K562 (cell line): Measurements from ENCODE around the gene ARHGAP22. TPM values are rescaled to one million over a fixed set of nuclear protein-coding genes. Genes with fewer than 3 reads are reported as not detected.

Experiments used
- ATAC-seq: fragments of 200-7000 bp; cut with Tn5 transposase; 3 replicates; pipeline ENCODE4 v1.9.1; 2020; ENCODE audit warnings: moderate library complexity
- BruUV-seq: library from RNA; stranded (reverse); fragments of 400-500 nt; replicated peaks from 2 replicates; lab custom pipeline; 2021; lab: Mats Ljungman, UMichigan
- CTCF ChIA-PET: fragments of 300-600 bp; formaldehyde crosslinking; extraction: SDS; loops from one replicate; lab custom pipeline; 2021; ENCODE audit warnings: low intra/inter-chr PET ratio; lab: Yijun Ruan, JAX
- POLR2A ChIA-PET: fragments of 300-600, 350-650 bp; sonication (Branson Sonifier 250); formaldehyde crosslinking; extraction: SDS; loops from one replicate; lab custom pipeline; 2021; ENCODE audit warnings: antibody characterized with exemption, inconsistent platforms; lab: Yijun Ruan, JAX
- DNase-seq, 4 experiments: peaks; one replicate each; pipeline versions ENCODE4 v3.0.0 to v3.0.0-alpha.2; 2011 to 2018; ENCODE audit warnings: low spot score in 3 of 4, mixed read lengths in 3 of 4; ENCODE audit errors: extremely low read depth in 1 of 4
- FAIRE-seq: peaks from 2 replicates; lab custom pipeline; 2011; peaks lifted over from hg19 to GRCh38; lab: Jason Lieb, UNC
- H2AFZ ChIP-seq: 2 replicates; pipeline ENCODE4 v1.6.0; 2011; ENCODE audit warnings: low read depth, low read length, control low read depth, inconsistent platforms
- H3K27ac ChIP-seq: fragments of 200-600 bp; 3 replicates; pipeline ENCODE4 v1.8.0; 2011; ENCODE audit warnings: low read depth, mild to moderate bottlenecking, control low read depth, inconsistent platforms, low read length, moderate library complexity, mixed read lengths; ENCODE audit errors: extremely low read depth
- H3K27me3 ChIP-seq, 2 experiments: fragments of 300-600 bp in 1 of 2; 2 replicates in 1 of 2; 3 replicates in 1 of 2; pipeline versions ENCODE4 v1.6.0 to v1.8.0; 2011; ENCODE audit warnings: inconsistent platforms in 2 of 2, low read length in 2 of 2, mild to moderate bottlenecking in 1 of 2, mixed read lengths in 1 of 2, moderate library complexity in 1 of 2; ENCODE audit not compliant: control insufficient read depth in 2 of 2, insufficient read depth in 2 of 2
- H3K36me3 ChIP-seq: fragments of 300-600 bp; 3 replicates; pipeline ENCODE4 v1.8.0; 2011; ENCODE audit warnings: mild to moderate bottlenecking, low read length, inconsistent platforms; ENCODE audit not compliant: control insufficient read depth, insufficient read depth
- H3K4me1 ChIP-seq, 2 experiments: fragments of 200-600 bp in 1 of 2; replicated peaks in 1 of 2; 2 replicates in 1 of 2; 3 replicates in 1 of 2; pipeline versions ENCODE4 v1.5.1 to v1.8.0; 2011; ENCODE audit warnings: inconsistent platforms in 2 of 2, low read length in 2 of 2, mild to moderate bottlenecking in 1 of 2, mixed read lengths in 1 of 2, moderate library complexity in 1 of 2; ENCODE audit not compliant: control insufficient read depth in 2 of 2, insufficient read depth in 2 of 2
- H3K4me2 ChIP-seq: 2 replicates; pipeline ENCODE4 v1.6.1; 2011; ENCODE audit warnings: low read length, control low read depth, inconsistent platforms, mixed read lengths; ENCODE audit not compliant: insufficient read depth
- H3K4me3 ChIP-seq: fragments of 200-600 bp; sonication (generic), shearing (Covaris generic); 2 replicates; pipeline ENCODE4 v1.5.1; 2016; ENCODE audit warnings: control low read depth, inconsistent platforms
- H3K79me2 ChIP-seq: fragments of 200-600 bp; 3 replicates; pipeline ENCODE4 v1.8.0; 2011; ENCODE audit warnings: low read length, inconsistent platforms; ENCODE audit not compliant: control insufficient read depth, insufficient read depth
- H3K9ac ChIP-seq, 2 experiments: 2 replicates each; pipeline versions ENCODE4 v1.6.0 to v1.6.1; 2011; ENCODE audit warnings: low read depth in 2 of 2, low read length in 2 of 2, control low read depth in 1 of 2, inconsistent platforms in 1 of 2, mild to moderate bottlenecking in 1 of 2, mixed read lengths in 1 of 2; ENCODE audit not compliant: insufficient read depth in 1 of 2
- H3K9me1 ChIP-seq: one replicate; pipeline ENCODE4 v1.6.0; 2011; ENCODE audit warnings: inconsistent platforms, mild to moderate bottlenecking, low read length, moderate library complexity; ENCODE audit not compliant: control insufficient read depth, insufficient read depth
- H3K9me3 ChIP-seq: replicated peaks from 2 replicates; pipeline ENCODE4 v1.5.1; 2011; ENCODE audit warnings: low read depth, low read length, inconsistent platforms; ENCODE audit not compliant: control insufficient read depth, insufficient read depth
- H4K20me1 ChIP-seq: replicated peaks from 2 replicates; pipeline ENCODE4 v1.6.1; 2011; ENCODE audit warnings: low read length, inconsistent platforms, mixed read lengths; ENCODE audit not compliant: control insufficient read depth, insufficient read depth
- ASH1L ChIP-seq: fragments of 450-650 bp; IDR thresholded peaks from 2 replicates; pipeline ENCODE4 v1.6.1; 2018; ENCODE audit warnings: borderline replicate concordance, mild to moderate bottlenecking, low read depth; ENCODE audit not compliant: partially characterized antibody
- ATF1 ChIP-seq, 2 experiments: fragments of 450-650 bp in 1 of 2; IDR thresholded peaks; 2 replicates each; pipeline ENCODE4 v1.6.1; 2016; ENCODE audit warnings: missing compliant biosample characterization in 1 of 2, missing genetic modification characterization in 1 of 2
- CHD2 ChIP-seq: IDR thresholded peaks from 2 replicates; pipeline ENCODE4 v1.6.1; 2011; ENCODE audit warnings: low read depth, low read length
- HMGN3 ChIP-seq: IDR thresholded peaks from 2 replicates; pipeline ENCODE4 v1.6.1; 2011; ENCODE audit warnings: borderline replicate concordance, low read depth, mild to moderate bottlenecking, mixed read lengths, low read length; ENCODE audit not compliant: insufficient read length; ENCODE audit errors: extremely low read depth
- L3MBTL2 ChIP-seq: fragments of 450-650 bp; IDR thresholded peaks from 2 replicates; pipeline ENCODE4 v1.6.1; 2016; ENCODE audit warnings: mild to moderate bottlenecking, moderate library complexity
- RBM14 ChIP-seq: fragments of 200-400 bp; formaldehyde crosslinking; IDR thresholded peaks from 2 replicates; pipeline ENCODE4 v1.6.1; 2018; ENCODE audit warnings: low read depth, mild to moderate bottlenecking, low read length, moderate library complexity, borderline replicate concordance; ENCODE audit not compliant: insufficient read depth
- RFX5 ChIP-seq: IDR thresholded peaks from 2 replicates; pipeline ENCODE4 v1.6.1; 2011; ENCODE audit warnings: low read depth, mild to moderate bottlenecking, improper control_type of control experiment, low read length
- SMARCE1 ChIP-seq: fragments of 450-650 bp; IDR thresholded peaks from 2 replicates; pipeline ENCODE4 v1.7.1; 2016; ENCODE audit warnings: mild to moderate bottlenecking
- TAF15 ChIP-seq: fragments of 200-400 bp; formaldehyde crosslinking; IDR thresholded peaks from 2 replicates; pipeline ENCODE4 v1.6.1; 2017; ENCODE audit warnings: mild to moderate bottlenecking, low read depth, low read length, moderate library complexity
- TAL1 ChIP-seq: fragments of 450-650 bp; IDR thresholded peaks from 2 replicates; pipeline ENCODE4 v1.6.1; 2016; ENCODE audit warnings: mild to moderate bottlenecking
- TCFL5 ChIP-seq: fragments of 250-450 bp; sonication (Bioruptor Pico); conservative IDR thresholded peaks from 2 replicates; pipeline ENCODE4 v1.6.1; 2021; ENCODE audit warnings: mild to moderate bottlenecking, moderate library complexity, matching md5 sums
- ZNF174 ChIP-seq: fragments of 250-450 bp; sonication (Bioruptor Pico); IDR thresholded peaks from 2 replicates; pipeline ENCODE4 v1.4.0; 2020; ENCODE audit warnings: mild to moderate bottlenecking
- ZNF551 ChIP-seq: fragments of 250-450 bp; sonication (Bioruptor Pico); IDR thresholded peaks from 2 replicates; pipeline ENCODE4 v1.5.0; 2021; ENCODE audit warnings: mild to moderate bottlenecking, moderate library complexity
- WGBS: fragments of 100-300 bp; shearing (Covaris generic); methylation state at CpG from one replicate; pipeline ENCODE4 v1.1.6; 2016; ENCODE audit warnings: low coverage, mixed read lengths; ENCODE audit not compliant: insufficient coverage; ENCODE audit errors: missing lambda C conversion rate; 5-methylcytosine and 5-hydroxymethylcytosine counted together
- in situ Hi-C: fragments of 300-500 bp; cut with MboI; formaldehyde crosslinking; loops from 4 replicates; pipeline ENCODE4 v1.15.0; 2018; ENCODE audit warnings: inconsistent platforms, mixed read lengths
- intact Hi-C: fragments of 100-400 bp; cut with micrococcal nuclease; formaldehyde crosslinking; loops from 2 replicates; pipeline ENCODE4 v1.14.2; 2022
- polyA plus RNA-seq, 8 experiments: library from polyadenylated mRNA; depleted of rRNA in 4 of 8; stranded (reverse) in 5 of 8; unstranded in 3 of 8; fragments of >200 nt; fragmentation: Nextera tagmentation in 2 of 8; fragmentation: Illumina TruSeq in 1 of 8; extraction: Ambion mirVana in 2 of 8; extraction: Trizol in 1 of 8; gene quantifications; 2 replicates each; pipeline versions ENCODE4 v1.2.1 to v1.2.3, GENCODE V29; 2011 to 2014; ENCODE audit warnings: inconsistent platforms in 1 of 8, missing spikeins in 1 of 8
- total RNA-seq, 7 experiments: library from RNA; depleted of rRNA in 6 of 7; stranded (reverse); fragments of >200 nt in 6 of 7; fragmentation: Illumina TruSeq in 2 of 7; extraction: Trizol in 2 of 7; gene quantifications; 2 replicates each; pipeline versions ENCODE4 v1.2.1 to v1.2.3, GENCODE V29; 2011 to 2021; ENCODE audit warnings: low replicate concordance in 1 of 7

Gene ARHGAP22
- total and polyA plus RNA-seq, 9 of the 15 experiments (the other 6 are each of a cell fraction or from before 2014, with no cell fraction given), result 1.3 to 28.1 (median 12.7) TPM

GRCh38 chr10:48541144-48541795, 63.6 kb downstream of the ARHGAP22 start:
- H4K20me1 ChIP-seq, result no peaks in the 10 kb centered on the region
- WGBS, result 5% methylated on average over 7 of the region's 7 CpGs
- no peak for ATAC-seq
- FAIRE-seq, result no peak
- H3K9ac ChIP-seq, result no peak overlapping the region
- H3K36me3 ChIP-seq, result no peaks in the 10 kb centered on the region
- CTCF ChIA-PET, result no interaction called here
- TF ChIP-seq RBM14 (no peak), ZNF551 (CRISPR knock-in tag) (no peak), SMARCE1 (no peak)
- no peak overlapping the region for H3K4me3 ChIP-seq
- no peaks in the 10 kb centered on the region for H3K9me1 ChIP-seq
- POLR2A ChIA-PET, result no interaction called here
- H3K27me3 ChIP-seq, result peaks cover 16 to 48% of the 10 kb centered on the region in 2 experiments
- H3K4me1 ChIP-seq, result peaks cover 0 to 4% of the 10 kb centered on the region in 2 experiments; a peak in 2 of 5 replicates
- in situ Hi-C loops (no loop called here), intact Hi-C loops (no loop called here)
- H3K9me3 ChIP-seq, result no peaks in the 10 kb centered on the region
- no TSS peak for BruUV-seq
- H3K27ac ChIP-seq, result no peak overlapping the region
- DNase-seq, result no peak
- no peak overlapping the region for H2AFZ ChIP-seq
- no peak overlapping the region for H3K4me2 ChIP-seq
- no peaks in the 10 kb centered on the region for H3K79me2 ChIP-seq

- ATAC-seq, result no peak
- Histone ChIP-seq H3K9ac (no peak overlapping the region), H3K27me3 (peaks cover 7 to 37% of the 10 kb centered on the region in 2 experiments; a peak in 4 of 5 replicates), H3K36me3 (no peaks in the 10 kb centered on the region), H3K4me3 (no peak overlapping the region), H3K27ac (no peak overlapping the region), H3K79me2 (no peaks in the 10 kb centered on the region), H3K4me2 (no peak overlapping the region), H3K9me1 (no peaks in the 10 kb centered on the region)
- ChIA-PET POLR2A (interaction anchor here (0.5 to 0.9 kb wide), 3 partner anchors 18 to 298 kb away, joined by 3 to 4 read pairs (median 3); no protein-coding TSS in a partner anchor), CTCF (no interaction called here)
- WGBS, result 0% methylated on average over 2 of the region's 2 CpGs
- in situ Hi-C loops, result no loop called here
- no peak for FAIRE-seq
- no peak for TF ChIP-seq ZNF174 (CRISPR knock-in tag)
- no peak for TF ChIP-seq RFX5
- TF ChIP-seq L3MBTL2, result no peak
- no peak for TF ChIP-seq TAF15
- TF ChIP-seq HMGN3, result no peak
- no peak for TF ChIP-seq ATF1 (CRISPR knock-in tag; IDR thresholded peaks at IDR 0.05)
- no peak for TF ChIP-seq ATF1 (tag; IDR thresholded peaks at IDR 0.05)
- TF ChIP-seq ASH1L, result no peak
- no peak for TF ChIP-seq TCFL5 (CRISPR knock-in tag)
- no peak for TF ChIP-seq TAL1
- TF ChIP-seq CHD2, result no peak
- TF ChIP-seq, all 486 proteins: peak for 0
- intact Hi-C loops, result no loop called here
- peaks cover 0 to 4% of the 10 kb centered on the region in 2 experiments; a peak in 2 of 5 replicates for H3K4me1 ChIP-seq
- no peak overlapping the region for H2AFZ ChIP-seq
- no peak for DNase-seq
- H3K9me3 ChIP-seq, result no peaks in the 10 kb centered on the region
- no TSS peak for BruUV-seq
- H4K20me1 ChIP-seq, result no peaks in the 10 kb centered on the region
These were observed 66.3 kb downstream of the ARHGAP22 start for GRCh38 chr10:48538611-48539010.
